SKM-1 treated with dmso at 0.1 percent for 144 hours (cell line): ENCODE measurements around the gene TMEM11.
"Not testable (repeated sequence)": the region's sequence is repeated elsewhere in the genome, so short reads cannot be mapped to it uniquely, and the experiment has no call there.

ENCODE experiments used
- DNase-seq: peaks from one replicate; lab custom pipeline; 2025; ENCODE audit not compliant: unreplicated experiment; lab: John Stamatoyannopoulos, UW

TMEM11 gene

GRCh38 chr17:21212826-21213637, 929 bp downstream of the TMEM11 start:
- no peak for DNase-seq

GRCh38 chr17:21211825-21212479, 2.0 kb downstream of the TMEM11 start:
- DNase-seq: no peak

- DNase-seq: peak; percentile 17
These were observed 3.4 kb downstream of the TMEM11 start for GRCh38 chr17:21210411-21211076.

GRCh38 chr17:21209511-21210175, 4.3 kb downstream of the TMEM11 start:
- DNase-seq: no peak

- no peak for DNase-seq
These were observed 5.6 kb downstream of the TMEM11 start for GRCh38 chr17:21208352-21208751.

- no peak for DNase-seq
These were observed 9.0 kb downstream of the TMEM11 start for GRCh38 chr17:21204935-21205334.

GRCh38 chr17:21202512-21202911, 11.4 kb downstream of the TMEM11 start:
- no peak for DNase-seq

GRCh38 chr17:21201874-21202273, 12.1 kb downstream of the TMEM11 start:
- DNase-seq: no peak

- DNase-seq: no peak
These were observed 12.7 kb downstream of the TMEM11 start for GRCh38 chr17:21201298-21201595.

- no peak for DNase-seq
These were observed 13.2 kb downstream of the TMEM11 start for GRCh38 chr17:21200590-21201297.

- DNase-seq: no peak
These were observed 14.1 kb downstream of the TMEM11 start for GRCh38 chr17:21199856-21200255.

- no peak for DNase-seq
These were observed 14.7 kb downstream of the TMEM11 start for GRCh38 chr17:21199311-21199710.

GRCh38 chr17:21198411-21198810, 15.6 kb downstream of the TMEM11 start:
- no peak for DNase-seq

GRCh38 chr17:21196126-21196525, 17.8 kb downstream of the TMEM11 start:
- DNase-seq: no peak

GRCh38 chr17:21194703-21195102, 19.3 kb downstream of the TMEM11 start:
- DNase-seq: no peak

GRCh38 chr17:21194226-21194625, 19.7 kb downstream of the TMEM11 start:
- no peak for DNase-seq

GRCh38 chr17:21193031-21193430, 20.9 kb downstream of the TMEM11 start:
- DNase-seq: no peak

- not testable (repeated sequence) for DNase-seq
These were observed 21.5 kb downstream of the TMEM11 start for GRCh38 chr17:21192414-21192813.

- no peak for DNase-seq
These were observed 22.3 kb downstream of the TMEM11 start for GRCh38 chr17:21191698-21192097.

- DNase-seq: no peak
These were observed 23.9 kb downstream of the TMEM11 start for GRCh38 chr17:21190078-21190477.

GRCh38 chr17:21189361-21189760, 24.6 kb downstream of the TMEM11 start:
- no peak for DNase-seq
